Colonic mucosa (tissue), 4 donors: ENCODE data around the gene CACNA2D2. TPM values are rescaled to one million over a fixed set of nuclear protein-coding genes. Genes with fewer than 3 reads are reported as not detected.
A peak's percentile ranks its signal among the peaks of the same experiment; 100 is the strongest.

Experiments
- DNase-seq: peaks from one replicate; pipeline ENCODE4 v3.0.0-alpha.2; 2020
- H3K27ac ChIP-seq: fragments of 200-600 bp; one replicate; pipeline ENCODE4 v1.8.0; 2021
- H3K27me3 ChIP-seq: fragments of 200-600 bp; one replicate; pipeline ENCODE4 v1.8.0; 2021
- H3K36me3 ChIP-seq: fragments of 200-600 bp; one replicate; pipeline ENCODE4 v1.8.0; 2021
- H3K4me1 ChIP-seq: fragments of 200-600 bp; one replicate; pipeline ENCODE4 v1.8.0; 2021; ENCODE audit warnings: mild to moderate bottlenecking
- H3K4me3 ChIP-seq: fragments of 200-600 bp; one replicate; pipeline ENCODE4 v1.8.0; 2021
- H3K9ac ChIP-seq, 2 donors: one replicate each; pipeline ENCODE4 v1.7.0; 2013; ENCODE audit warnings: control low read depth in 2 of 2, low read depth in 2 of 2, low read length in 2 of 2
- H3K9me3 ChIP-seq: fragments of 200-600 bp; one replicate; pipeline ENCODE4 v1.8.0; 2021
- CTCF ChIP-seq: fragments of 200-600 bp; IDR thresholded peaks from one replicate; pipeline ENCODE4 v1.8.0; 2022; ENCODE audit warnings: antibody characterized with exemption, mild to moderate bottlenecking
- intact Hi-C: fragments of 100-400 bp; cut with DNase I; formaldehyde crosslinking; loops from one replicate; pipeline ENCODE4 v1.14.1; 2022
- total RNA-seq, 2 donors: library from RNA; stranded (reverse); fragmentation: NEBNext Ultra II Directional in 1 of 2; extraction: Animal tissue kit (Norgen Biotek cat#: 25700) in 1 of 2; gene quantifications; one replicate each; pipeline ENCODE4 v1.2.1, GENCODE V29; 2021
- donor health status: healthy.
- donor health status: DM: no; HTN: no; CAD: no.
- donor health status: DM: no; HTN: no; CAD: no.

CACNA2D2 gene
- total RNA-seq, 2 donors from 2014 or later = 2.4 to 3.3 TPM

- peak; percentile 24 for DNase-seq
- no peaks in the 10 kb centered on the region for H3K4me1 ChIP-seq
- no peak for TF ChIP-seq CTCF
- no peaks in the 10 kb centered on the region for H3K9me3 ChIP-seq
- no peaks in the 10 kb centered on the region for H3K27me3 ChIP-seq
- H3K9ac ChIP-seq = no peak overlapping the region
- H3K4me3 ChIP-seq = no peak overlapping the region
- no peak overlapping the region for H3K27ac ChIP-seq
- no peaks in the 10 kb centered on the region for H3K36me3 ChIP-seq
- intact Hi-C loops = no loop called here
These were observed 18.7 kb downstream of the CACNA2D2 start for GRCh38 chr3:50484722-50485121.

GRCh38 chr3:50483374-50483773 is 20.1 kb downstream of the CACNA2D2 start:
- intact Hi-C loops = no loop called here
- H3K27ac ChIP-seq = no peak overlapping the region
- H3K9ac ChIP-seq = no peak overlapping the region
- TF ChIP-seq CTCF = no peak
- H3K27me3 ChIP-seq = no peaks in the 10 kb centered on the region
- no peaks in the 10 kb centered on the region for H3K4me1 ChIP-seq
- no peaks in the 10 kb centered on the region for H3K9me3 ChIP-seq
- no peak overlapping the region for H3K4me3 ChIP-seq
- no peaks in the 10 kb centered on the region for H3K36me3 ChIP-seq
- DNase-seq = no peak

GRCh38 chr3:50481992-50482391 is 21.4 kb downstream of the CACNA2D2 start:
- no peaks in the 10 kb centered on the region for H3K27me3 ChIP-seq
- H3K9ac ChIP-seq = no peak overlapping the region
- H3K36me3 ChIP-seq = no peaks in the 10 kb centered on the region
- no peak overlapping the region for H3K4me3 ChIP-seq
- no peak for DNase-seq
- TF ChIP-seq CTCF = no peak
- no peaks in the 10 kb centered on the region for H3K4me1 ChIP-seq
- no peaks in the 10 kb centered on the region for H3K9me3 ChIP-seq
- no peak overlapping the region for H3K27ac ChIP-seq
- intact Hi-C loops = no loop called here

- Histone ChIP-seq H3K27me3 (no peaks in the 10 kb centered on the region), H3K9ac (no peak overlapping the region), H3K9me3 (no peaks in the 10 kb centered on the region), H3K27ac (no peak overlapping the region), H3K36me3 (no peaks in the 10 kb centered on the region), H3K4me1 (no peaks in the 10 kb centered on the region), H3K4me3 (no peak overlapping the region)
- no peak for DNase-seq
- TF ChIP-seq CTCF = no peak
- intact Hi-C loops = no loop called here
These were observed 23.0 kb downstream of the CACNA2D2 start for GRCh38 chr3:50480471-50480870.

GRCh38 chr3:50479523-50479922 is 23.9 kb downstream of the CACNA2D2 start:
- no peaks in the 10 kb centered on the region for H3K27me3 ChIP-seq
- intact Hi-C loops = no loop called here
- no peak overlapping the region for H3K27ac ChIP-seq
- no peak overlapping the region for H3K9ac ChIP-seq
- no peaks in the 10 kb centered on the region for H3K9me3 ChIP-seq
- no peak for DNase-seq
- H3K4me1 ChIP-seq = no peaks in the 10 kb centered on the region
- H3K36me3 ChIP-seq = no peaks in the 10 kb centered on the region
- no peak overlapping the region for H3K4me3 ChIP-seq
- TF ChIP-seq CTCF = no peak
